ENCODE measurements around the gene PRKCE.

The PRKCE gene

GRCh38 chr2:46160326-46160725 is 508.9 kb downstream of the PRKCE start:
- Histone ChIP-seq H3K36me3 (ENCODE audit: insufficient read depth, low read length) (no peaks in the 10 kb centered on the region), H3K4me1 (ENCODE audit: insufficient read depth, low read length) (no peaks in the 10 kb centered on the region), H3K9me3 (ENCODE audit: control insufficient read depth, insufficient read depth, low read length) (no peaks in the 10 kb centered on the region), H3K9ac (ENCODE audit: low read depth, low read length) (no peak overlapping the region)

- H3K9me3 ChIP-seq (ENCODE audit: control insufficient read depth, insufficient read depth, low read length), result no peaks in the 10 kb centered on the region
- H3K36me3 ChIP-seq (ENCODE audit: insufficient read depth, low read length), result no peaks in the 10 kb centered on the region
- no peak overlapping the region for H3K9ac ChIP-seq (ENCODE audit: low read depth, low read length)
- H3K4me1 ChIP-seq (ENCODE audit: insufficient read depth, low read length), result no peaks in the 10 kb centered on the region
These were observed 509.8 kb downstream of the PRKCE start for GRCh38 chr2:46161315-46161714.

GRCh38 chr2:46161911-46162310 is 510.4 kb downstream of the PRKCE start:
- Histone ChIP-seq H3K9ac (ENCODE audit: low read depth, low read length) (no peak overlapping the region), H3K36me3 (ENCODE audit: insufficient read depth, low read length) (no peaks in the 10 kb centered on the region), H3K9me3 (ENCODE audit: control insufficient read depth, insufficient read depth, low read length) (no peaks in the 10 kb centered on the region), H3K4me1 (ENCODE audit: insufficient read depth, low read length) (no peaks in the 10 kb centered on the region)

- no peaks in the 10 kb centered on the region for H3K4me1 ChIP-seq (ENCODE audit: insufficient read depth, low read length)
- H3K36me3 ChIP-seq (ENCODE audit: insufficient read depth, low read length), result no peaks in the 10 kb centered on the region
- no peak overlapping the region for H3K9ac ChIP-seq (ENCODE audit: low read depth, low read length)
- H3K9me3 ChIP-seq (ENCODE audit: control insufficient read depth, insufficient read depth, low read length), result no peaks in the 10 kb centered on the region
These were observed 511.0 kb downstream of the PRKCE start for GRCh38 chr2:46162329-46163097.

GRCh38 chr2:46163098-46163430 is 511.6 kb downstream of the PRKCE start:
- H3K9me3 ChIP-seq (ENCODE audit: control insufficient read depth, insufficient read depth, low read length), result no peaks in the 10 kb centered on the region
- no peak overlapping the region for H3K9ac ChIP-seq (ENCODE audit: low read depth, low read length)
- H3K4me1 ChIP-seq (ENCODE audit: insufficient read depth, low read length), result no peaks in the 10 kb centered on the region
- no peaks in the 10 kb centered on the region for H3K36me3 ChIP-seq (ENCODE audit: insufficient read depth, low read length)

- Histone ChIP-seq H3K4me1 (ENCODE audit: insufficient read depth, low read length) (0 out of 2 replicates have a peak, but pooled peaks cover 3% of the 10 kb centered on the region), H3K9ac (ENCODE audit: low read depth, low read length) (no peak overlapping the region), H3K36me3 (ENCODE audit: insufficient read depth, low read length) (no peaks in the 10 kb centered on the region), H3K9me3 (ENCODE audit: control insufficient read depth, insufficient read depth, low read length) (no peaks in the 10 kb centered on the region)
These were observed 512.5 kb downstream of the PRKCE start for GRCh38 chr2:46163804-46164528.

GRCh38 chr2:46164529-46165301 is 513.2 kb downstream of the PRKCE start:
- Histone ChIP-seq H3K4me1 (ENCODE audit: insufficient read depth, low read length) (peaks cover 9% of the 10 kb centered on the region; the same call in 1 of the 2 replicates), H3K36me3 (ENCODE audit: insufficient read depth, low read length) (no peaks in the 10 kb centered on the region), H3K9ac (ENCODE audit: low read depth, low read length) (no peak overlapping the region), H3K9me3 (ENCODE audit: control insufficient read depth, insufficient read depth, low read length) (no peaks in the 10 kb centered on the region)

- no peaks in the 10 kb centered on the region for H3K36me3 ChIP-seq (ENCODE audit: insufficient read depth, low read length)
- no peaks in the 10 kb centered on the region for H3K9me3 ChIP-seq (ENCODE audit: control insufficient read depth, insufficient read depth, low read length)
- no peak overlapping the region for H3K9ac ChIP-seq (ENCODE audit: low read depth, low read length)
- peaks cover 16% of the 10 kb centered on the region; the same call in 1 of the 2 replicates for H3K4me1 ChIP-seq (ENCODE audit: insufficient read depth, low read length)
These were observed 514.4 kb downstream of the PRKCE start for GRCh38 chr2:46165916-46166315.

- H3K9ac ChIP-seq (ENCODE audit: low read depth, low read length), result no peak overlapping the region
- no peaks in the 10 kb centered on the region for H3K36me3 ChIP-seq (ENCODE audit: insufficient read depth, low read length)
- peaks cover 25% of the 10 kb centered on the region for H3K4me1 ChIP-seq (ENCODE audit: insufficient read depth, low read length)
- H3K9me3 ChIP-seq (ENCODE audit: control insufficient read depth, insufficient read depth, low read length), result no peaks in the 10 kb centered on the region
These were observed 515.9 kb downstream of the PRKCE start for GRCh38 chr2:46167406-46167805.

GRCh38 chr2:46167924-46168323 is 516.4 kb downstream of the PRKCE start:
- Histone ChIP-seq H3K4me1 (ENCODE audit: insufficient read depth, low read length) (peaks cover 25% of the 10 kb centered on the region), H3K9me3 (ENCODE audit: control insufficient read depth, insufficient read depth, low read length) (no peaks in the 10 kb centered on the region), H3K9ac (ENCODE audit: low read depth, low read length) (no peak overlapping the region), H3K36me3 (ENCODE audit: insufficient read depth, low read length) (no peaks in the 10 kb centered on the region)

- H3K9me3 ChIP-seq (ENCODE audit: control insufficient read depth, insufficient read depth, low read length), result no peaks in the 10 kb centered on the region
- no peaks in the 10 kb centered on the region for H3K36me3 ChIP-seq (ENCODE audit: insufficient read depth, low read length)
- no peak overlapping the region for H3K9ac ChIP-seq (ENCODE audit: low read depth, low read length)
- H3K4me1 ChIP-seq (ENCODE audit: insufficient read depth, low read length), result peaks cover 25% of the 10 kb centered on the region
These were observed 518.0 kb downstream of the PRKCE start for GRCh38 chr2:46169467-46169866.

- H3K9me3 ChIP-seq (ENCODE audit: control insufficient read depth, insufficient read depth, low read length), result no peaks in the 10 kb centered on the region
- no peaks in the 10 kb centered on the region for H3K36me3 ChIP-seq (ENCODE audit: insufficient read depth, low read length)
- no peak overlapping the region for H3K9ac ChIP-seq (ENCODE audit: low read depth, low read length)
- H3K4me1 ChIP-seq (ENCODE audit: insufficient read depth, low read length), result peaks cover 25% of the 10 kb centered on the region
These were observed 518.6 kb downstream of the PRKCE start for GRCh38 chr2:46170026-46170425.

- Histone ChIP-seq H3K9ac (ENCODE audit: low read depth, low read length) (no peak overlapping the region), H3K9me3 (ENCODE audit: control insufficient read depth, insufficient read depth, low read length) (no peaks in the 10 kb centered on the region), H3K4me1 (ENCODE audit: insufficient read depth, low read length) (peaks cover 25% of the 10 kb centered on the region), H3K36me3 (ENCODE audit: insufficient read depth, low read length) (no peaks in the 10 kb centered on the region)
These were observed 519.3 kb downstream of the PRKCE start for GRCh38 chr2:46170611-46171350.

- peaks cover 25% of the 10 kb centered on the region for H3K4me1 ChIP-seq (ENCODE audit: insufficient read depth, low read length)
- H3K9me3 ChIP-seq (ENCODE audit: control insufficient read depth, insufficient read depth, low read length), result no peaks in the 10 kb centered on the region
- no peak overlapping the region for H3K9ac ChIP-seq (ENCODE audit: low read depth, low read length)
- H3K36me3 ChIP-seq (ENCODE audit: insufficient read depth, low read length), result no peaks in the 10 kb centered on the region
These were observed 520.0 kb downstream of the PRKCE start for GRCh38 chr2:46171411-46171953.

Measured in ES-I3 (cell line).